B cell (primary cell): ENCODE measurements around the gene ZNF296. TPM values are rescaled to one million over a fixed set of nuclear protein-coding genes. Genes with fewer than 3 reads are reported as not detected.

Source experiments
- ATAC-seq: fragments of 200-7000 bp; cut with Tn5 transposase; one replicate; pipeline ENCODE4 v1.10.0; 2021; ENCODE audit warnings: low read depth, mild to moderate bottlenecking, moderate number of reproducible peaks, moderate library complexity
- CTCF ChIA-PET: fragments of 350-600 bp; sonication (Branson Sonifier 250); formaldehyde crosslinking; loops from one replicate; lab custom pipeline; 2021; ENCODE audit warnings: antibody characterized with exemption, inconsistent platforms; lab: Charles Lee
- POLR2A ChIA-PET: fragments of 350-600 bp; sonication (Branson Sonifier 250); formaldehyde crosslinking; loops from one replicate; lab custom pipeline; 2021; ENCODE audit warnings: antibody characterized with exemption; lab: Charles Lee
- DNase-seq: peaks from one replicate; pipeline ENCODE4 v3.0.0; 2013
- H2AFZ ChIP-seq: 2 replicates; pipeline ENCODE4 v1.6.1; 2012; ENCODE audit warnings: mild to moderate bottlenecking, low read depth, low read length; ENCODE audit not compliant: insufficient read depth, poor library complexity, severe bottlenecking
- H3K27ac ChIP-seq, 2 donors: 1 replicate in 1 of 2; 2 replicates in 1 of 2; pipeline ENCODE4 v1.5.1; 2012 to 2013; ENCODE audit warnings: low read length in 2 of 2, mild to moderate bottlenecking in 2 of 2, moderate library complexity in 1 of 2
- H3K27me3 ChIP-seq, 4 experiments: fragments of 200-600 bp in 1 of 4; sonication (generic) in 1 of 4; replicated peaks in 1 of 4; 1 replicate in 2 of 4; 2 replicates in 2 of 4; pipeline versions ENCODE4 v1.6.1 to v1.7.0; 2013 to 2016; ENCODE audit warnings: low read length in 3 of 4, mild to moderate bottlenecking in 2 of 4, mixed read lengths in 1 of 4, moderate library complexity in 1 of 4; ENCODE audit not compliant: insufficient read depth in 4 of 4, control insufficient read depth in 3 of 4; ENCODE audit errors: control extremely low read depth in 1 of 4
- H3K36me3 ChIP-seq, 2 experiments: replicated peaks in 1 of 2; 1 replicate in 1 of 2; 2 replicates in 1 of 2; pipeline versions ENCODE4 v1.6.1 to v1.7.1; 2013; ENCODE audit warnings: low read length in 1 of 2; ENCODE audit not compliant: insufficient read depth in 2 of 2, control insufficient read depth in 1 of 2; ENCODE audit errors: control extremely low read depth in 1 of 2, extremely low read depth in 1 of 2
- H3K4me1 ChIP-seq, 2 donors: fragments of 200-600 bp in 1 of 2; sonication (generic) in 1 of 2; 1 replicate in 1 of 2; 2 replicates in 1 of 2; pipeline versions ENCODE4 v1.5.1 to v1.6.1; 2013 to 2017; ENCODE audit warnings: low read length in 2 of 2; ENCODE audit not compliant: control insufficient read depth in 2 of 2, insufficient read depth in 2 of 2
- H3K4me2 ChIP-seq: replicated peaks from 2 replicates; pipeline ENCODE3; 2012; ENCODE audit warnings: mild to moderate bottlenecking, low read depth, low read length; ENCODE audit not compliant: poor library complexity, severe bottlenecking
- H3K4me3 ChIP-seq, 5 experiments: fragments of 200-600 bp in 1 of 5; sonication (generic) in 1 of 5; 1 replicate in 3 of 5; 2 replicates in 2 of 5; pipeline versions ENCODE4 v1.5.1 to v1.7.0; 2011 to 2016; ENCODE audit warnings: low read length in 4 of 5, mild to moderate bottlenecking in 4 of 5, low read depth in 2 of 5, control low read depth in 1 of 5, moderate library complexity in 1 of 5; ENCODE audit not compliant: insufficient read depth in 1 of 5; ENCODE audit errors: control extremely low read depth in 1 of 5, extremely low read depth in 1 of 5
- H3K79me2 ChIP-seq: fragments of 200-600 bp; sonication (generic); one replicate; pipeline ENCODE4 v1.6.0; 2016; ENCODE audit warnings: low read length; ENCODE audit not compliant: control insufficient read depth, insufficient read depth
- H3K9ac ChIP-seq: fragments of 200-600 bp; sonication (generic); 2 replicates; pipeline ENCODE4 v1.6.1; 2017; ENCODE audit warnings: mild to moderate bottlenecking, low read length, moderate library complexity
- H3K9me3 ChIP-seq, 3 donors: one replicate each; pipeline versions ENCODE4 v1.6.1 to v1.7.1; 2013; ENCODE audit warnings: low read length in 2 of 3; ENCODE audit not compliant: control insufficient read depth in 2 of 3, insufficient read depth in 1 of 3; ENCODE audit errors: control extremely low read depth in 1 of 3
- H4K20me1 ChIP-seq: 2 replicates; pipeline ENCODE4 v1.6.0; 2012; ENCODE audit warnings: mild to moderate bottlenecking, low read length; ENCODE audit not compliant: insufficient read depth, control insufficient read depth, poor library complexity, severe bottlenecking
- H3K27ac Mint-ChIP-seq: one replicate; pipeline ENCODE4 v1.8.0; 2021; ENCODE audit warnings: mixed read lengths
- H3K27me3 Mint-ChIP-seq: one replicate; pipeline ENCODE4 v1.8.0; 2021; ENCODE audit warnings: mixed read lengths
- H3K4me1 Mint-ChIP-seq: one replicate; pipeline ENCODE4 v1.8.0; 2021; ENCODE audit warnings: mixed read lengths
- H3K4me3 Mint-ChIP-seq: one replicate; pipeline ENCODE4 v1.8.0; 2021; ENCODE audit warnings: mixed read lengths
- H3K9me3 Mint-ChIP-seq: one replicate; pipeline ENCODE4 v1.8.0; 2022; ENCODE audit warnings: mixed read lengths; ENCODE audit not compliant: insufficient read depth
- EZH2 ChIP-seq: IDR thresholded peaks from 2 replicates; pipeline ENCODE4 v1.6.1; 2012; ENCODE audit warnings: borderline replicate concordance, low read depth, mild to moderate bottlenecking, moderate library complexity, low read length; ENCODE audit not compliant: insufficient read depth, poor library complexity, severe bottlenecking
- WGBS: methylation state at CpG from one replicate; pipeline ENCODE4 v1.1.5; 2013; ENCODE audit warnings: missing lambda C conversion rate; ENCODE audit not compliant: insufficient coverage; 5-methylcytosine and 5-hydroxymethylcytosine counted together
- intact Hi-C: fragments of 100-400 bp; cut with micrococcal nuclease; formaldehyde crosslinking; loops from one replicate; pipeline ENCODE4 v1.10.0; 2022
- polyA plus RNA-seq: library from polyadenylated mRNA; depleted of rRNA; stranded (reverse); fragments of >200 nt; gene quantifications from 2 replicates; pipeline ENCODE4 v1.2.3, GENCODE V29; 2012
- total RNA-seq, 2 donors: library from RNA; stranded (reverse); fragments of 120-200 nt in 1 of 2; gene quantifications; 1 replicate in 1 of 2; 2 replicates in 1 of 2; pipeline versions ENCODE4 v1.2.3 to v1.2.4, GENCODE V29; 2013 to 2022
- TF ChIP-seq, protein P1 (sequence below): fragments of 200-600 bp; IDR thresholded peaks from one replicate; pipeline ENCODE4 v1.8.0; 2022; ENCODE audit warnings: antibody characterized with exemption, mild to moderate bottlenecking

The ZNF296 gene
- total and polyA plus RNA-seq, 2 donors (not counting 1 experiment from before 2014, with no cell fraction given): 21.9 to 30.2 TPM

- DNase-seq: no peak
- TF ChIP-seq, protein P1, sequence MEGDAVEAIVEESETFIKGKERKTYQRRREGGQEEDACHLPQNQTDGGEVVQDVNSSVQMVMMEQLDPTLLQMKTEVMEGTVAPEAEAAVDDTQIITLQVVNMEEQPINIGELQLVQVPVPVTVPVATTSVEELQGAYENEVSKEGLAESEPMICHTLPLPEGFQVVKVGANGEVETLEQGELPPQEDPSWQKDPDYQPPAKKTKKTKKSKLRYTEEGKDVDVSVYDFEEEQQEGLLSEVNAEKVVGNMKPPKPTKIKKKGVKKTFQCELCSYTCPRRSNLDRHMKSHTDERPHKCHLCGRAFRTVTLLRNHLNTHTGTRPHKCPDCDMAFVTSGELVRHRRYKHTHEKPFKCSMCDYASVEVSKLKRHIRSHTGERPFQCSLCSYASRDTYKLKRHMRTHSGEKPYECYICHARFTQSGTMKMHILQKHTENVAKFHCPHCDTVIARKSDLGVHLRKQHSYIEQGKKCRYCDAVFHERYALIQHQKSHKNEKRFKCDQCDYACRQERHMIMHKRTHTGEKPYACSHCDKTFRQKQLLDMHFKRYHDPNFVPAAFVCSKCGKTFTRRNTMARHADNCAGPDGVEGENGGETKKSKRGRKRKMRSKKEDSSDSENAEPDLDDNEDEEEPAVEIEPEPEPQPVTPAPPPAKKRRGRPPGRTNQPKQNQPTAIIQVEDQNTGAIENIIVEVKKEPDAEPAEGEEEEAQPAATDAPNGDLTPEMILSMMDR: no peak
- no peak for TF ChIP-seq EZH2
- peak overlapping the region; percentile 92 for H3K9ac ChIP-seq
- peak overlapping the region; percentile 95 for H2AFZ ChIP-seq
- Mint-ChIP-seq H3K9me3 (no peaks in the 10 kb centered on the region), H3K4me1 (peaks cover 54% of the 10 kb centered on the region), H3K27me3 (no peaks in the 10 kb centered on the region), H3K4me3 (peak overlapping the region; percentile 98), H3K27ac (peak overlapping the region; percentile 94)
- H3K27me3 ChIP-seq: no peaks in the 10 kb centered on the region
- peaks cover 88% of the 10 kb centered on the region for H3K79me2 ChIP-seq
- ATAC-seq: no peak
- intact Hi-C loops: loop anchor here (1.0 to 5.0 kb wide), 4 partner anchors 13 to 326 kb away; partner anchors contain the start of gene CLASRP
- ChIA-PET CTCF (interaction anchor here (0.9 to 2.4 kb wide), 5 partner anchors 11 to 19 kb away, joined by 3 to 8 read pairs (median 7); partner anchors contain the start of gene PPP1R37), POLR2A (interaction anchor here (0.7 to 4.1 kb wide), 4 partner anchors 14 to 114 kb away, joined by 3 to 28 read pairs (median 10); partner anchors contain the start of genes BLOC1S3, PPP1R37 and TRAPPC6A)
- peak overlapping the region; percentile 62 to 92 for H3K27ac ChIP-seq
- H3K4me1 ChIP-seq: peaks cover 42 to 57% of the 10 kb centered on the region in 2 donors
- H3K9me3 ChIP-seq: no peaks in the 10 kb centered on the region
- peak overlapping the region; percentile 92 for H3K4me2 ChIP-seq
- H3K4me3 ChIP-seq: peak overlapping the region in 4 of 5 experiments; percentile 71 to 98 (median 84)
- WGBS: 70% methylated on average over 4 of the region's 10 CpGs
- peaks cover 37% of the 10 kb centered on the region for H4K20me1 ChIP-seq
- peaks cover 0 to 28% of the 10 kb centered on the region in 2 experiments for H3K36me3 ChIP-seq
These were observed 2.2 kb upstream of the ZNF296 start for GRCh38 chr19:45078390-45079062.
